Measurements from ENCODE around the gene EHBP1L1.

DNA sequence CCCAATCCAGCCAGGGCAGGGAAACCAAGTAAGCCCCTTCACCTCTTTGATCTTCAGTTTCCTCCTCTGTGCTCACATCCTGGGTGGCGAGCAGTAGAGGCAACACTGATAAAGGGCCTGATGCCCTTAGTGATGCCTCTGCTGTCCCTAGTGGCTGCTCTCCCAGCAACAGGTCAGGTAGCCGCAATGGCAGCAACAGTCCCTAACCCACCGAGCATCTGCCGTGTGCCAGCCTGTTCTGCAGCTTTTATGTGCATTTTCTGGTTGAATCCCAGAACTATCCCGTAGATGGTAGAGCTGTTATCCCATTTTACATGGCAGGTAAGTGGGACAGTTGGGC, 45.7 kb upstream of the EHBP1L1 start:
- TF ChIP-seq, protein P1, sequence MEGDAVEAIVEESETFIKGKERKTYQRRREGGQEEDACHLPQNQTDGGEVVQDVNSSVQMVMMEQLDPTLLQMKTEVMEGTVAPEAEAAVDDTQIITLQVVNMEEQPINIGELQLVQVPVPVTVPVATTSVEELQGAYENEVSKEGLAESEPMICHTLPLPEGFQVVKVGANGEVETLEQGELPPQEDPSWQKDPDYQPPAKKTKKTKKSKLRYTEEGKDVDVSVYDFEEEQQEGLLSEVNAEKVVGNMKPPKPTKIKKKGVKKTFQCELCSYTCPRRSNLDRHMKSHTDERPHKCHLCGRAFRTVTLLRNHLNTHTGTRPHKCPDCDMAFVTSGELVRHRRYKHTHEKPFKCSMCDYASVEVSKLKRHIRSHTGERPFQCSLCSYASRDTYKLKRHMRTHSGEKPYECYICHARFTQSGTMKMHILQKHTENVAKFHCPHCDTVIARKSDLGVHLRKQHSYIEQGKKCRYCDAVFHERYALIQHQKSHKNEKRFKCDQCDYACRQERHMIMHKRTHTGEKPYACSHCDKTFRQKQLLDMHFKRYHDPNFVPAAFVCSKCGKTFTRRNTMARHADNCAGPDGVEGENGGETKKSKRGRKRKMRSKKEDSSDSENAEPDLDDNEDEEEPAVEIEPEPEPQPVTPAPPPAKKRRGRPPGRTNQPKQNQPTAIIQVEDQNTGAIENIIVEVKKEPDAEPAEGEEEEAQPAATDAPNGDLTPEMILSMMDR (IDR thresholded peaks at IDR 0.05) = peak in 1 of 3 experiments; percentile 5
- TF ChIP-seq POLR2A (IDR thresholded peaks at IDR 0.05; ENCODE audit: low read depth) = no peak
